ENCODE data around the gene EIF1.

DNA sequence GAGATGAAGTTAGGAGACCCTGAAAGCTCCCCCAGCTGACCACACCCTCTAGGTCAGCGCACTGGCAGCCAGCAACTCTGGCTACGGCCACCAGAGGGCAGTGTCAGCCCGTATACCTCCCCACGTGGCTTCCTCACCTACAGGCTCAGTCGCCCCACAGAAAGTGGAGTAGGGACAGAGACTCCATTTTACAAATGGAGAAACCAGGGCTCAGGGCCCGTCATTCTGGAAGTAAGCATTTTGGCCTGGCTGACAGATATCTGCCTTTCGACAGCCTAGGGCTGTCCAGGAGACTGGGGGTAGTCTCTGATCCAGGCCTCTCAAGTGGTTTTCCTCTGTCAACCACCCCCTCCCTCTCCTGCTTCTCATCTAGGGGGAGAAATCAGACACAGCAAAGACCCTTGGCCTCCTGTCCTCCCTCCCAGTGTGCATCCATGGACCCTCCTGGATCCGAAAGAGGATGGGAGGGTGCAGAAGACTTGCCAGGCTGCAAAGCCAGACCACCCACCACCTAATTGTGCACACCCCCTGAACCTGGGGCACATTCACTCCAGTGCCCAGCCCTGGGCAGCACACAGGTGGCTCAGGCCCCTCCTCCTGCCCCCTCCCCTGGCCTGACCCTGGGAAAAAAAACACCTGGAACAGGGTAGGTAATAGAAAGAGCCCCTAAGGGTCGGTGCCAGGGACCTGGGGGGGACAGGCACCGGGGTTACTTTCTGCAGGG, 49.6 kb downstream of the EIF1 start:
- TF ChIP-seq, protein P1, sequence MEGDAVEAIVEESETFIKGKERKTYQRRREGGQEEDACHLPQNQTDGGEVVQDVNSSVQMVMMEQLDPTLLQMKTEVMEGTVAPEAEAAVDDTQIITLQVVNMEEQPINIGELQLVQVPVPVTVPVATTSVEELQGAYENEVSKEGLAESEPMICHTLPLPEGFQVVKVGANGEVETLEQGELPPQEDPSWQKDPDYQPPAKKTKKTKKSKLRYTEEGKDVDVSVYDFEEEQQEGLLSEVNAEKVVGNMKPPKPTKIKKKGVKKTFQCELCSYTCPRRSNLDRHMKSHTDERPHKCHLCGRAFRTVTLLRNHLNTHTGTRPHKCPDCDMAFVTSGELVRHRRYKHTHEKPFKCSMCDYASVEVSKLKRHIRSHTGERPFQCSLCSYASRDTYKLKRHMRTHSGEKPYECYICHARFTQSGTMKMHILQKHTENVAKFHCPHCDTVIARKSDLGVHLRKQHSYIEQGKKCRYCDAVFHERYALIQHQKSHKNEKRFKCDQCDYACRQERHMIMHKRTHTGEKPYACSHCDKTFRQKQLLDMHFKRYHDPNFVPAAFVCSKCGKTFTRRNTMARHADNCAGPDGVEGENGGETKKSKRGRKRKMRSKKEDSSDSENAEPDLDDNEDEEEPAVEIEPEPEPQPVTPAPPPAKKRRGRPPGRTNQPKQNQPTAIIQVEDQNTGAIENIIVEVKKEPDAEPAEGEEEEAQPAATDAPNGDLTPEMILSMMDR (IDR thresholded peaks at IDR 0.05): peak in 1 of 3 donors; percentile 96
- no peak for TF ChIP-seq POLR2A (IDR thresholded peaks at IDR 0.05)

All from lower leg skin (tissue), 3 donors.